ENCODE measurements around the gene CFAP58.

Gene CFAP58, protein sequence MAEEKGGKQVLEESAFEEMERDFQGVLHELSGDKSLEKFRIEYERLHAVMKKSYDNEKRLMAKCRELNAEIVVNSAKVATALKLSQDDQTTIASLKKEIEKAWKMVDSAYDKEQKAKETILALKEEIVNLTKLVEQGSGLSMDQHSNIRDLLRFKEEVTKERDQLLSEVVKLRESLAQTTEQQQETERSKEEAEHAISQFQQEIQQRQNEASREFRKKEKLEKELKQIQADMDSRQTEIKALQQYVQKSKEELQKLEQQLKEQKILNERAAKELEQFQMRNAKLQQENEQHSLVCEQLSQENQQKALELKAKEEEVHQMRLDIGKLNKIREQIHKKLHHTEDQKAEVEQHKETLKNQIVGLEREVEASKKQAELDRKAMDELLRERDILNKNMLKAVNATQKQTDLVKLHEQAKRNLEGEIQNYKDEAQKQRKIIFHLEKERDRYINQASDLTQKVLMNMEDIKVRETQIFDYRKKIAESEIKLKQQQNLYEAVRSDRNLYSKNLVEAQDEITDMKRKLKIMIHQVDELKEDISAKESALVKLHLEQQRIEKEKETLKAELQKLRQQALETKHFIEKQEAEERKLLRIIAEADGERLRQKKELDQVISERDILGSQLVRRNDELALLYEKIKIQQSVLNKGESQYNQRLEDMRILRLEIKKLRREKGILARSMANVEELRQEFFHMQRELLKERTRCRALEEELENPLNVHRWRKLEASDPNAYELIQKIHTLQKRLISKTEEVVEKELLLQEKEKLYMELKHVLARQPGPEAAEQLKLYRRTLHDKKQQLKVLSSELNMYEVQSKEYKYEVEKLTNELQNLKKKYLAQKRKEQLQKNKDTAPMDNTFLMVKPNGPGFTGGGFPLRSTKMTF

DNA sequence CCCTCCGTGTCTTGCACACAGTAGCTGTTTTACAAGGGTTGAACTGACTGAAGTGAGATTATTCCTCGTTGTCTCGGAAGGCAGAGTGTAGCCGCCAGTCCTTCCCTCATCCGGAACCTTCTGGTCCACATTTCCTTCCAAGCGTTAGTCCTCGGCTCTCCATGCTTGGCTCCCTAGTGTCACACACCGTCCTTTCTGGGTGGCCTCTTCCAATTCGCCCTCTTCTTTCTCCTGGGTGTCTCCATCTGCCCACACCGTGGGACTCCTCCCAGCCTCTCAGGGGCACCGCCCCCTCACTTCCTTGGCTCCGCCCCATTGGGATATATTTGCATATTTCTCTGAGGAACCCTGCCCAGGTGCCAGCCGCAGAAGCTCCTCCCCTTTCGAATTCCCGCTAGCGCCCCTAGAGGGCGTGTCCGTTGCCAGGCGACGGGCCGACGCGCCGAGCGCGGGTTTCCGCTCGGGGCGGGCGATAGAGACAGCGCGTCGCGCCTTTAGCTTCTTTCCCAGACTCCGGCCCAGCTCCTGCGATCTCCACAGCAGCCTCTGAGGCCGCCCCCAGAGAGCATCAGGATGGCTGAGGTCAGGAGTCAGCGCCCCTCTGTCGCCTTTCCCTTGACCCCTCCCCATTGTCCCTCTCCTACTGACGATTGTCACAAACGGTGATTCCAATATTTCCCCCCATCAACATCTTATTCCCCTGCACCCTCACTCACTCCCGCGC is at the start of gene CFAP58:
Gene CFAP58 (plus strand): TSS at position 509 of the 724 bp plus-strand sequence. CDS start 65 bp downstream, at position 574.
- peak; percentile 91 for DNase-seq

DNA sequence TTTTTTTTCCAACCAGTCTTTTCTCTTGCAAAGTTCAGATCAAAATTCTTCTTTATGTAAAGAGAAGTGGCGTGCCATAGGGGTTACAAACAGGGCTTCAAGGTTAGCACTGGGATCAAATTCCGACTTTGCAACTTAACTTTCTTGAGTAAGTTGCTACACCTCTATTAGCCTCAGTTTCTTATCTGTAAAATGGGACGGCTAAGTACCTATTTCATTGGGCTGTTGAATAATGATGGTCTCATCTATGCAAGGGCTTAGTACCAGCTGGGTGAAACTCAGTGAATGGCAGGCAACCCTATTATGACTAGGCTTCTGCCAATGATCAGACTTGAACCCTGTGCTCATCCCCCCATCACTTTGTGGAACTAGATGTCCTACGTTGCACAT is 49.3 kb upstream of the CFAP58 start:
- no peak for DNase-seq

DNA sequence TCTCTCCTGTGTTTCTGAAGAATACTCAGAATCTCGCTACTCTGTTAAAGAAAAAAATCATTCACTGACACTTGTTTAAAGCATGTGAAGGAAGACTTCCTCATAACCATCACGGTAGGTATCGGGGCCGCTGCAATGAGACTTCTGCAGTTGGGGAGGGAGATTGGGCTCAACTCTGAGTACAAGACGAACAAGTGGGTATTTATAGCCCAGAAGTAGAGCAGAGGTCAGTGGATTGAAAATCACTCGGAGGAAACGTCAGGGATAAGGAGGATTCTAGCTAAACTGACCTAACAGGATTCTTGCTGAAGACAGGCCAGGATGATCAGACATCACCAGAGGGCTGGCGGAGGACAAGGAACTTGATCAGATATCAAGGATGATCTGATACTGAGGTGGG is 48.7 kb upstream of the CFAP58 start:
- no peak for DNase-seq

DNA sequence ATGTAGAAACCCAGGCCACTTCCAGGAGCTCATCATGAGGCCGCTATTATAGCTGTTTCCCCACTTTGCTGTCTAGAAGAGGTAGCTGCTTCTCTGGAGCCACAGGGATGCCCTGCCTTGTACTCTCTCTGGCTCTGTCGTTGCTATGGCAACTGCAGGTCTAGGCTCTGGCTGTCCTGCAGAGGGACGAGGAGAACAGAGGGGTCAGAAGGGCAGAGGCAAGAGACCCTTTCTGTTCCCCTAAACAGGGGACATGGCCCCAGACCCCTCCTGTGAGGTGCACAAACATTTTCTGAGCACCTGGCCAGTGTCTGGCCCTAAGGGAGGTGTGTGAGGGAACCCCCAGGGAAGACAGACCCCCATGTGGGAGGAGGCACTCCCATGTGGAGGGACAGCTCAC is 46.7 kb upstream of the CFAP58 start:
- no peak for DNase-seq

DNA sequence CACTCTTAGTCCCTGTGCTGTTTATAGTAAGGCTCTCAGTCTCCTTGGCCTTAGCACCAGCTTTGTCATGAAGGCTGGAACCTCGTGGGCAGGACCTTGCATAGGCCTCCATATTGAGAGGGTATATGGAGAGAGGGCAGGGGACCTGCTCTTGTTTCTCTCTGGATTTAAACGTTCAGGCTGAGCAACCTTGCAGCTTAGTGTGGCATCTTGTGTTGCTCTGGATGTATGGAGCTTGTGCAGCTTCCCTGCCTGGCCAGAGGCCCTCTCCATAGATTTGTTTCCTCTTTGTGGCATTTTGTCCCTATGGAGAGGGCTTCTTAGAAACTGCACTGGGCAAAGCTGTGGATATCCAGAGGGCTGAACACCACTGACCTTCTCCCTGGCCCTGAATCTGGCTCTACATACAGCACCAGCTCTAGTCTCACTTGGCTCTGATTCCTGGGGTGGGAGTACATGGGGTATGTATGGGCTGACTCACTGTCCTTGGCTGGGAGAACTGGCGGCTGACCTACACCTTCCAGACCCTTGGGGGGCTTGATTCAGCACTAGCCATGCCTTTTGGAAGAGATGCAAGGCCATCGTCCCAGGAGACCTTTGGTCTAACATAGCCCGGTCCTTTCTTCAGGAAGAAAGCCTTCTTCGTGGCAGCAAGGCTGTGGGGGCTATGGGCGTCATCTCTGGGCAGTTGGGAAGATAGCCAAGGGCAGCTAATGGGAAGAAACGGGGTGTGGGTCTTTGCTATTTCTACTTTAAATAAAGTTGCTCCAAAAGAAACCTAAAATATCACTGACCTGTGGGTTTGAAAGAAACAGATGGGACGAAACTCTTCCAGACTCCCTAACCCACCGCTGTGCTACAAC is 45.8 kb upstream of the CFAP58 start:
- no peak for DNase-seq

DNA sequence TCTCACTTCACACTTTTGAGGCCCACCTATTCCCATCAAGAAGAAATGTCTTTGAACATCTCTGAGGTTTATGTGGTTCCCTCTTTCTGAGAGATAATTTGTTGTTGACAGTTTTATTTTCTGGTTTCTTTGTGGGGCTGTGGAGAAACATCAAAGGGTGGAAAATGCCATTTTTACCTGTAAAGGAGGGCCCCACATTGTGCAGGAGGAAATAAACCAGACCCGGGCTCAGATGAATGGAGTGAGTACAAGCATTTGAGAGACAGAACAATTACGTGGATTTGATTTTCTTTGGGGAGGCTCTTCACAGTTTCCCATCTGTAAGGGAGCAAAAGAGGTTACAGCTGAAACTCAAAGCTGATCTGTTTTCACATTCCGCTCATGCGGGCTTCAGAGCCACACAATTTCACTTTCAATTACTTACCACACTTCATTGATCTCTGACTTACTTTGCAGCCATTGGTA is 45.2 kb upstream of the CFAP58 start:
- DNase-seq, result no peak

DNA sequence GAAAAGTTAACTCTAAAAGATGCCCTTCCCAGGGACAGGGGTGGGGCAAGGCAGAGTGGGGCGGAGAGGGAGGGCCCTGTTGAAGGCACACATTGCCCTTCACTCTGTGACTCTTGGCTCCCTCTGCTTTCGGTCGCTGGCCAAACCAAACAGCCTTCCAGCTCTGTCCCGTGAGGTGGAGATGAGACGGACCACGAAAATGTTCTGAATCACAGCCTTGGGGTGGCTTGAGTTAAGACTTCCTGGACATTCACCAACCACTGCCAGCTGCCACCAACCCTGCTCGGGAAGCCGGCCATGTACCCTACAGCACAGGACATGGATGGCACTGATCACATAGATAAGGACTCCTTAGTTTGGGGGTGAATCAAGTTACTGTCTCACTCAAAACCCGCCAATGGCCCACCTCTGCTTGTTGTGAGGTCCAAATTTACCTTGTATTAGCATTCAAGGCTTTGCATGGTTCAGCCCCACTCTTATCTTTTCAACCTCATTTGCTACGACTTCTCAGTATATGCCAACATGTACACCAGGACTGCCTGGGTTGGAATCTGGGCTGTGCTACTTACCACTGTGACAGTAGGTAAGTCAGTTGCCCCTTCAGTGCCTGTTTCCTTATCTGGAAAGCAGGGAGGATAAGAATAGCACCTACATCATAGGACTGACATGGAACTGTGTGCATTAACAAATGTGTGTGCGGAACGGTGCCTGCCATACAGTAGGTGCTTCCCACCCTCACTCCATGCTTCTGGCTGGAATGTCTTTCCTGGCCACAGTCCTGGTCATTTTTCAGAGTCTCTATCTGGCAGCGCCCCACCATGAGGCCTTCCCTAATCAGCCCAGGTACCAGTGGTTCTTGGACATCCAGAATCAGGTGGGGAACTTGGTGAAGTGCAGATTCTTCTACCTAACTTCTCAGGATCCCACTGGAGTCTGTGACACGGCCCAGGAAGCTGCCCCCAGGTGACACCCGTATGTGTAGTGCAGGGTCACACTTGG is 43.4 kb upstream of the CFAP58 start:
- DNase-seq, result no peak

DNA sequence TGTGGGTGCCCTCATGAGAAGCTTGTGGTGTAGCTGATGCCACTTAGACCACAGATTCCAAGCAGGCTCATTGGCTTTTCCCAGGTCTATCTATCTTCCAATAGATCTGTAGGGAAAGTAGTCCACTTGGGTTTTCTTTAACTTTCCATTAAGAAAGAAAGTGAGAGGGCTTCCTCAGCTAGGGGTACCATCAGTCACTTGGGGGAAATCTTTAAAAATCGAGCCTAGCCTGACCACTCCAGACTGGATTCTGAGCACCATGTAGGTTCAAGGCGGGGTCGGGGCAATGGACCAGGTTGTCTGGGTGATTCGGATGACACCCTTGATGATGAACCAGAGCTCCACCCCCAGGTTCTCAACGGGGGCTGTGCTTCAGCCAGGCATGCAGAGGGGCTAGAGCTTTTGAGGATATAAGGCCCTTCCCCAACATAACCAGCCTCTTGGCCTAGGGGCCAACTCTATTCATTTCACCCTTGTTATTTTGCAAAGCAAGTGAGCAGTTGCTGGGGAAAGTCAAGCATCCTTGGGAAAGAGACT is 42.4 kb upstream of the CFAP58 start:
- DNase-seq, result no peak

DNA sequence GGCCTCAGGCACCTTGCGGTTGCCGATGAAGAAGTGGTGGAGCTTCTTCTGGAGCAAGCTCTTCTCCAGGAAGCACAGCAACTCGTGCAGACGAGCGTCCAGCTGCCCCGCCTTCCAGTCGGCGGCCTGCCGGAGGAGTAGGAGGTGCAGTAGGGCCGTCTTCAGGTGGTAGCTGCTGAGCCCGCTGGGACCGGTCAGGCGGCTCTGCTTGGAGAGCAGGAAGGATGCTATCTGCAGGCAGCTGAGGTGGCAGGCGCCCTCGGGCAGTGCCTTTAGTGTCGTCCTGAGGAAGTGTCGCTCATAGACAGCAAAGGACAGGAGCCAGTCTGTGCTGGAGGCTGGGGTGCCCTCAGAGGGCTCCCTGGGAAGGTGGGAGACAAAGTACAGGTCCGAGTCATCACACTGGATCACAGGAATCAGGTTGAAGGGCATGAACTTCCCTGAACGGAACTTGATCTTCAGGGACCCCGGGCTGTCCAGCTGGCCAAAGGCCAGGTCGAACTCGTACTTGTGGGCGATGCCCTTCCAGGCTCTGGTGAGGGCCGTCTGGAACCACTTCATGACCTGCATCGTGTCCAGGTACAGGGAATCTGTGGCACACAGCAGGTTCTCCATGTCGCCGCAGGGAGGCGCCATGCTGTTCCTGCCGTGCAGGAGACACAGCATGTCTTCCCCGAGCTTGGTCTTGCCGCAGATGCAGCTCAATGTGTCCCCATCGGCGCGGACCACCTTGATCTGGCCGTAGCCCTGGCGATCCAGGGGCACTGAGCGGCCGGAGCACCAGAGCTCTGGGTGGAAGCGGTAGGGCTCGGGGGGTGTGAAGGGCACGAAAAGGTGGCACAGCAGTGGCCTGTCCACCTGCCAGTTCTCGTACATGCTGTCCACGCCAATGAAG is 38.8 kb upstream of the CFAP58 start:
- no peak for DNase-seq

DNA sequence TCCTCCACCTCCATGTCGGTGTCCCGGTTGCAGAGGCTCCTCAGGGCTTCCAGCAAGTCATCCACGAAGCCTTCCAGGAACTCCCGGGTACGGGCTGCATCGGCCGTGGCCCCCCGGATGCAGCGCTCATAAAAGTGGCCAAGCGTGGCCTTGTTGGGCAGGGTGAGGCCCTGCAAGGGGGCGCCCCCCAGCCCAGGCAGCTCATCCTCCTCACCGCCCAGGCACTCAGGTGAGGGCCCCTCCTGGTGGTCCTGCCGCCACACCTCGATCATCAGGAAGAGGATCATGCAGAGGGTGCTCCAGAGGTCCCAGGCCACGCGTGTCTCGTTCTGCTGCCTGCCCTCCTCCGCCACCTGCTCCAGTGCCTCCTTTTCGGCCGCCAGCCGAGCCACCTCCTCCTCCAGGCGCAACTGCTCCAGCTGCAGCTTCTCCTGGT is 38.1 kb upstream of the CFAP58 start:
- no peak for DNase-seq

DNA sequence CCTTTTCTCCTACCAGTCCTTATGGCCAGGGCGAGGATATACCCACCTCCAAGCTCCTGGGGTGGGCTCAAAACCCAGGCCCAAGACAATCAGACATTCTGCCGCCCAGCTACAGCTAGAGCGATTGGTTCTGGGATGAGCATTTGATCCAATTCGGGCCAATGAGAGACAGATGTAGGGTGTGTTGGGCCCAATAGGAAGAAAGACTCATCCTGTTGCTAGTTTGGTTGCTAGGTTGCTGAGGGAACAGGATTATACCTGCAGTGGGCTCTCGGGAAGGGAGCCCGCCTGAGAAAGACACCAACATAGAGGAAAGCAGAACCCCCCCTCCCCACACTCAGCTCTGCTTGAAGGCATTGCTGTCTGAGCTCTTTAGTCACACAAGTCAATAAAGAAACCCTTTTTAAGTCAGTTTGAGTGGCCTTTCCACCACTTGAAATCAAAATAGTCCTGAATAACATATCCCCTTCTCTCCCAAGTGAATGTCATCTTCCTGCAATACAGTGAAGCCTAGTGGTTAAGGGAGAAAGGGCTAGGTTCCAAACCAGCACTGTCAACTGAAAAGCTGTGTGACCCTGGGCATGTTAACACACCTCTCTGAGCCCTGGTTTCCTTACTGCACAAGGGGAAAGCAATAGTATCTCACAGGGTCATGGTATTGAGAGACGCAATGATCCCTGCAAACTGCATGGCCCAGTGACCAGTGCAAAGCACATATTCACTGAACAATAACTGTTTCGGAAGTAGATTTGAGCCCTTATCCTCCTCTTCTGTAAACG is 37.1 kb upstream of the CFAP58 start:
- no peak for DNase-seq

DNA sequence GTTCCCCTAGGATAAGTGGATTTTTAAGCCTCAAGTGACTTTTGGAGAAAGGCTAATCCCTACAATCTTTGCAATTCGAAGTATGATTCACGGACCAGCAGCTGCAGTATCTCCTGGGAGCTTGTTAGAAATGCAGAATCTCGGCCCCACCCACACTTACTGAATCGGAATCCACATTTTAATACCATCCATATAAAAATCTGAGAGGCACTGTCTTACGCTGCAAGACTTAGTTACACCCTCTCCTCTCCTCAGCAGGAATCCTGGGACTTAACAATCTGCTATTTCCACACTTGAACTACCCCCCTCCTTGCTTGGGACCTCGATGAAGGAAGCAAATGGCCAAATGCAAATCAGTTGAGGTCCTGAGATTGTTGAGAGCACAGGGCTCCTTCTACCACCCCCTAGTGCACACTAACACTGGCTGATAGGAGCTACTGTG is 36.3 kb upstream of the CFAP58 start:
- DNase-seq, result no peak

DNA sequence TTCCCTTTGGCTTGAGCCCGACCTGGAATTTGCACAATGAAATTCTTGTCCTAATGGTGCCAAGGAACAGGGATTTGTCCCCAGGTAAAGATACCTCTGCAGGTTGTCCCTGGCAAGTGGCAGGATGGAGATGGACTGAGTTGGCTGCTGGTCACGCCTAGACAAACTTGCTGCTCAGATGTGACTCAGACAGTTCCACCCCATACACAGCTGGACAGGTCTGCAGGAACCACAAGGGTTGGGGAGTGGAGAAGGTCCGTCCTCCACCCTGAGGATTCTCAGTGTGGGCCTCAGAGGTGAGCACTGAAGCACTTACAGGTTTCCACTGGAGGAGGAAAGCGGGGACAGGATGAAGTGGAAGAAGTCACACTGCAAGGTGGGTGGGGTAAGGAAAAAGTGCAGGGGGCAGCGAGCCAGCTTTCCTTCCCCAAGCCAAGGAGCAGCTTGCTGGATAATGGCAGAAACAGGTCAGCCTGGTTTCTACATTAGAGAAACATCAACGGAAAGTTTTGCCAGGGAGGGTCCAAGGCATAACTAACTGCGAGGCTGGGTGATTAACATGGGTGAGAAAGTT is 35.8 kb upstream of the CFAP58 start:
- no peak for DNase-seq

DNA sequence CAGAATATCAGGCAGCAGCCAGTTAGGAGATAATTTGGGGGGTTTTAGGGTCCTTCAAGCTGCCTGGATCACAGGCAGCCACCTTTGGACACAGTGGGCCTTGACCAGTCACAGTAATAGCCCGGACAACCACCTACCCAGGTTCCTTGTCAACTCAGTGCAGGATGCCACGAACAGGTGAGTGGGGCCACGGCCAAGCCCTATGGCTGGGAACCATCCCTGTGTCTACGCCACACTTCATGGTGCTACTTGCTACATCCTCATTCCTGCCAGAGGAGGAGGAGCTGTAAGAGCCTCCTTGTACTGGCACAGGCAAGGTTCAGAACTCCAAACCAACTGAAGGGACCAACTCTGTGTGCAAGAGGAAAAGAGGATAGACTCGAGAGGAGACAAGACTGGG is 35.3 kb upstream of the CFAP58 start:
- DNase-seq, result no peak

DNA sequence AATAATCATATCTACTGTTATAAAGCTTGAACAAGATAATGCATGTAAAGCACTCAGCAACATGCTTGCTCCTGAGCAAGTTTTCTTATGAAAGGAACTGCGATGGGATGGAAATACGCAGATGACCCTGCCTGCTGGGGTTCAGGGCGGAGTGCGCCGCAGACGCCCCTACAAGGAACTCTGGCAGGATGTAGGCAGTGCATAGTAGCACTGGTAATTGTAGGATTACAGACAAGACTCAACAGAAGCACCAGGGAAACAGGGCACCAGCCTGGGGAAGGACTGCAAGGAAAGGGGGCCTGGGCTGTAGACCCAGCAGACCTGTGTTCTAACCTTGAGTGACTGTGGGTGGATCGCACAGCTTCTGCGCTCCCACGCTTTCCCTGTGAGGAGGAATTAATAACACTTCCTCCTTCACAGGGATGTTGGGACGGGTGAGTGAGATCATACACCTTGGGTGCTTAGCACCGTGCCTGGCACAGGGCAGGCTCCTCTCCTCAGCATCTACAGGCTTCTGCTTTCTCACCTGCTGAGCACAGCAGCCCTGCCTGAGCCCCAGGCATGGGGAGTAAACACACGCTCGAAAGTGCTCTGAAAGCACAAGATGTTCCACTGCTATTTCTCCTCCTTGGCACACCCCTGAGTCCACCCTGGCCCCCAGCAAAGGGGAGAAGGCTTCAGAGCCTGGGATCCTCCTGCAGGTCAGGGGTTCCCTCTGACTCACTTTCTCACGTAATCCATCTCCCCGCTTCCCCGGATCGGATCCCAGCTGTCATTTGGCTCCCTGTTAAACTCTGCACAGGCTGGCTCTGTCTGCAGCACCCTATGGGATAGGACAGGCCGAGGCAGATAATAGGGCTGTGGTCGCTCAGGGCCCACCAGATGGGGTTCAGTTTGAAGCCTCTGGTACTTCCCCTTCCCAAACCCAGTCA is 34.6 kb upstream of the CFAP58 start:
- DNase-seq, result no peak

DNA sequence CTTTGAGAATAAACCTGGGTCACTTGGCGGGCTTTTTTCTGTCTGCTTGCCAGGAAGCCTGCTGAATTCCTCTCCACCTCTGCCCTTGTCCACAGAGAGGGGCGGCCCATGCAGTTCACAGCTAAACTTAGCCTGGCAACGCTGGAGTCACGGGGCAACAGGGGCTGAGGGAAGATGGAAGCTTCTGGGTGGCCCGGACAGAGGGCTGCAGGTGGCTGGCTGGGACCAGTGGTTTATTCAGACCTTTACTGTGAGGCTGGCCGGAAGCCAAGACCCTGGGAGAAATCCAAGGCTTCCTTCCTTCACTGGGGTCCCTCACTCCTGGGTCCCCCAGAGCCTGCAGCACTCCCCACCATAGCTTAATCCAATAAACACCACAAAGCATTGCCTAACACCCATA is 32.4 kb upstream of the CFAP58 start:
- DNase-seq, result no peak
